Gastrocnemius medialis (tissue), 4 donors: ENCODE data around the gene ANKRD11.

Experiments
- CTCF ChIP-seq, 5 experiments: fragments of 450-650 bp in 3 of 5; fragments of 200-600 bp in 2 of 5; sonication (generic) in 2 of 5; IDR thresholded peaks in 4 of 5; conservative IDR thresholded peaks in 1 of 5; 1 replicate in 4 of 5; 2 replicates in 1 of 5; pipeline ENCODE4 v1.5.1; 2016 to 2019; ENCODE audit warnings: antibody characterized with exemption in 5 of 5, mild to moderate bottlenecking in 3 of 5, moderate library complexity in 3 of 5
- POLR2A ChIP-seq, 2 donors: fragments of 450-650 bp; IDR thresholded peaks; one replicate each; pipeline ENCODE4 v1.6.1; 2017; ENCODE audit warnings: antibody characterized with exemption in 2 of 2, mild to moderate bottlenecking in 2 of 2, moderate library complexity in 2 of 2

GRCh38 chr16:89297156-89297874 is 193.0 kb downstream of the ANKRD11 start:
- no peak for TF ChIP-seq CTCF (IDR thresholded peaks at IDR 0.05 in 4 of 5, conservative IDR thresholded peaks at IDR 0.05 in 1 of 5)
- TF ChIP-seq POLR2A (IDR thresholded peaks at IDR 0.05), result no peak
